ENCODE results near the gene REEP3. TPM values are rescaled to one million over a fixed set of nuclear protein-coding genes. Genes with fewer than 3 reads are reported as not detected.

Gene REEP3
- total and polyA plus RNA-seq, 2 experiments from 2014 or later, result 43.1 to 73.6 TPM

- Histone ChIP-seq H3K27ac (peak overlapping the region; percentile 99), H3K9me2 (replicated peaks; ENCODE audit: insufficient read depth) (no peaks in the 10 kb centered on the region), H3K79me2 (no peaks in the 10 kb centered on the region), H4K20me1 (ENCODE audit: insufficient read depth, poor library complexity, severe bottlenecking) (no peaks in the 10 kb centered on the region), H2AFZ (peak overlapping the region; percentile 72), H3K4me3 (peak overlapping the region; percentile 63), H3K4me1 (ENCODE audit: insufficient read depth) (peaks cover 24% of the 10 kb centered on the region), H3K9me3 (ENCODE audit: low read depth) (no peaks in the 10 kb centered on the region), H3K27me3 (no peaks in the 10 kb centered on the region), H3K36me3 (replicated peaks; ENCODE audit: insufficient read depth, low read depth) (no peaks in the 10 kb centered on the region), H3K4me2 (peak overlapping the region; percentile 84)
- WGBS (ENCODE audit: low lambda C conversion rate, missing lambda C conversion rate), result under 1% methylated on average over 44 of the region's 70 CpGs
- peak; percentile 95 for DNase-seq (ENCODE audit: low spot score)
- no peak for TF ChIP-seq CTCF (IDR thresholded peaks at IDR 0.05; ENCODE audit: poor library complexity)
- TF ChIP-seq EZH2 (IDR thresholded peaks at IDR 0.05; ENCODE audit: borderline replicate concordance), result no peak
- no peak for TF ChIP-seq EZH2phosphoT487 (IDR thresholded peaks at IDR 0.05; ENCODE audit: low read depth, severe bottlenecking, unreplicated experiment)
Observed at GRCh38 chr10:63630085-63630930, 109.1 kb downstream of the REEP3 start.

- H2AFZ ChIP-seq, result peak overlapping the region; percentile 72
- no peaks in the 10 kb centered on the region for H4K20me1 ChIP-seq (ENCODE audit: insufficient read depth, poor library complexity, severe bottlenecking)
- peak overlapping the region; percentile 84 for H3K4me2 ChIP-seq
- no peaks in the 10 kb centered on the region for H3K79me2 ChIP-seq
- DNase-seq (ENCODE audit: low spot score), result no peak
- no peaks in the 10 kb centered on the region for H3K9me2 ChIP-seq (replicated peaks; ENCODE audit: insufficient read depth)
- H3K36me3 ChIP-seq (replicated peaks; ENCODE audit: insufficient read depth, low read depth), result no peaks in the 10 kb centered on the region
- H3K4me3 ChIP-seq, result peak overlapping the region; percentile 63
- no peaks in the 10 kb centered on the region for H3K27me3 ChIP-seq
- H3K9me3 ChIP-seq (ENCODE audit: low read depth), result no peaks in the 10 kb centered on the region
- WGBS (ENCODE audit: low lambda C conversion rate, missing lambda C conversion rate), result 33% methylated on average over 19 of the region's 19 CpGs
- peak overlapping the region; percentile 99 for H3K27ac ChIP-seq
- no peak for TF ChIP-seq CTCF (IDR thresholded peaks at IDR 0.05; ENCODE audit: poor library complexity)
- no peak for TF ChIP-seq EZH2 (IDR thresholded peaks at IDR 0.05; ENCODE audit: borderline replicate concordance)
- no peak for TF ChIP-seq EZH2phosphoT487 (IDR thresholded peaks at IDR 0.05; ENCODE audit: low read depth, severe bottlenecking, unreplicated experiment)
- peaks cover 24% of the 10 kb centered on the region for H3K4me1 ChIP-seq (ENCODE audit: insufficient read depth)
Observed at GRCh38 chr10:63630931-63631680, 109.9 kb downstream of the REEP3 start.

- no peak for TF ChIP-seq EZH2phosphoT487 (IDR thresholded peaks at IDR 0.05; ENCODE audit: low read depth, severe bottlenecking, unreplicated experiment)
- no peak for TF ChIP-seq CTCF (IDR thresholded peaks at IDR 0.05; ENCODE audit: poor library complexity)
- TF ChIP-seq EZH2 (IDR thresholded peaks at IDR 0.05; ENCODE audit: borderline replicate concordance), result no peak
- Histone ChIP-seq H4K20me1 (ENCODE audit: insufficient read depth, poor library complexity, severe bottlenecking) (no peaks in the 10 kb centered on the region), H2AFZ (no peak overlapping the region), H3K4me2 (no peak overlapping the region), H3K27me3 (no peaks in the 10 kb centered on the region), H3K9me3 (ENCODE audit: low read depth) (no peaks in the 10 kb centered on the region), H3K79me2 (no peaks in the 10 kb centered on the region), H3K36me3 (replicated peaks; ENCODE audit: insufficient read depth, low read depth) (no peaks in the 10 kb centered on the region), H3K4me1 (ENCODE audit: insufficient read depth) (peaks cover 24% of the 10 kb centered on the region), H3K9me2 (replicated peaks; ENCODE audit: insufficient read depth) (no peaks in the 10 kb centered on the region), H3K27ac (no peak overlapping the region), H3K4me3 (no peak overlapping the region)
- no peak for DNase-seq (ENCODE audit: low spot score)
- 59% methylated on average over 3 of the region's 3 CpGs for WGBS (ENCODE audit: low lambda C conversion rate, missing lambda C conversion rate)
Observed at GRCh38 chr10:63631991-63632390, 110.8 kb downstream of the REEP3 start.
